Psoas muscle (tissue), 8 donors: ENCODE data around the gene NAPSA. TPM values are rescaled to one million over a fixed set of nuclear protein-coding genes. Genes with fewer than 3 reads are reported as not detected.

ENCODE experiments used
- ATAC-seq, 4 donors: fragments of 200-7000 bp; cut with Tn5 transposase; one replicate each; pipeline ENCODE4 v1.9.1; 2020; ENCODE audit warnings: moderate library complexity in 3 of 4, mild to moderate bottlenecking in 2 of 4
- DNase-seq, 2 donors: peaks; one replicate each; pipeline ENCODE4 v3.0.0-alpha.2; 2020
- H3K27ac ChIP-seq: fragments of 200-600 bp; one replicate; pipeline ENCODE4 v1.8.0; 2022
- H3K27me3 ChIP-seq, 3 donors: fragments of 200-600 bp in 1 of 3; one replicate each; pipeline versions ENCODE4 v1.6.1 to v1.8.0; 2013 to 2022; ENCODE audit warnings: low read length in 2 of 3, mild to moderate bottlenecking in 2 of 3, moderate library complexity in 1 of 3; ENCODE audit not compliant: insufficient read depth in 3 of 3
- H3K36me3 ChIP-seq, 2 donors: fragments of 200-600 bp in 1 of 2; one replicate each; pipeline versions ENCODE4 v1.6.1 to v1.8.0; 2013 to 2022; ENCODE audit warnings: low read depth in 1 of 2, mild to moderate bottlenecking in 1 of 2, moderate library complexity in 1 of 2; ENCODE audit not compliant: insufficient read depth in 1 of 2
- H3K4me1 ChIP-seq: fragments of 200-600 bp; one replicate; pipeline ENCODE4 v1.8.0; 2022
- H3K4me3 ChIP-seq: fragments of 200-600 bp; one replicate; pipeline ENCODE4 v1.8.0; 2022; ENCODE audit warnings: mild to moderate bottlenecking
- H3K9me3 ChIP-seq: fragments of 200-600 bp; one replicate; pipeline ENCODE4 v1.8.0; 2022
- WGBS, 3 donors: extraction: QIAGEN DNeasy Blood & Tissue Kit; methylation state at CpG; one replicate each; pipeline versions ENCODE4 v1.1.6 to v1.1.7; 2013; 5-methylcytosine and 5-hydroxymethylcytosine counted together
- intact Hi-C, 2 donors: fragments of 100-400 bp; cut with DNase I; formaldehyde crosslinking; loops; one replicate each; pipeline versions ENCODE4 v1.11.0 to v1.14.2; 2022
- polyA plus RNA-seq, 3 donors: library from polyadenylated mRNA; stranded (reverse); fragments of 200-250 nt; gene quantifications; one replicate each; pipeline ENCODE4 v1.2.3, GENCODE V29; 2013
- total RNA-seq, 4 donors: library from RNA; stranded (reverse); fragmentation: NEBNext Ultra II Directional in 2 of 4; extraction: Animal tissue kit (Norgen Biotek cat#: 25700) in 2 of 4; gene quantifications; one replicate each; pipeline versions ENCODE4 v1.2.1 to v1.2.4, GENCODE V29; 2021 to 2023
- TF ChIP-seq, protein P1 (sequence below): fragments of 200-600 bp; IDR thresholded peaks from one replicate; pipeline ENCODE4 v1.8.0; 2022; ENCODE audit warnings: antibody characterized with exemption
- donor health status: healthy with polysubstance abuse.
- donor health status: DM: no; HTN: no; CAD: no; lungs with moderate emphysema.
- donor health status: Bipolar disorder and iron deficiency.
- donor health status: healthy.
- donor health status: DM: yes; HTN: yes; CAD: no.
- donor health status: DM: no; HTN: no; CAD: no.
- donor health status: DM: no; HTN: no; CAD: no.
- donor health status: DM: yes; HTN: yes; CAD: no.

The NAPSA gene
- total and polyA plus RNA-seq, 7 donors: 0.10 to 0.47 (median 0.27) TPM; not detected in 3

DNA sequence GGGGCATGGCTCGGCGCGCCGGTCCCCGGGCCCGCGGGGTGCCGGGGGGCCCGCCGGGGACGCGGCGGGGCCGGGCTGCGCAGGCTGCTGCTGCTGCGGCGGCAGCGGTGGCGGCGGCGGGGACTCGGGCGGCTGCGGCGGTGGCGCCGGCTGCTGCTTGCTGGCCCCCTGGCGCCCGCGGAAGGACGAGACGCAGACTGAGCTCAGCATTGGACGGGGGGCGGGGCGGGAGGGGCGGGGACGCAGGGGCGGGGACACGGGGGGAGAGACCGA, 36.6 kb downstream of the NAPSA start:
- peaks cover 0 to 19% (median 12%) of the 10 kb centered on the region in 3 donors for H3K27me3 ChIP-seq
- no peak overlapping the region for H3K27ac ChIP-seq
- H3K4me1 ChIP-seq: peaks cover 9% of the 10 kb centered on the region
- ATAC-seq (no peak), DNase-seq (no peak)
- TF ChIP-seq, protein P1, sequence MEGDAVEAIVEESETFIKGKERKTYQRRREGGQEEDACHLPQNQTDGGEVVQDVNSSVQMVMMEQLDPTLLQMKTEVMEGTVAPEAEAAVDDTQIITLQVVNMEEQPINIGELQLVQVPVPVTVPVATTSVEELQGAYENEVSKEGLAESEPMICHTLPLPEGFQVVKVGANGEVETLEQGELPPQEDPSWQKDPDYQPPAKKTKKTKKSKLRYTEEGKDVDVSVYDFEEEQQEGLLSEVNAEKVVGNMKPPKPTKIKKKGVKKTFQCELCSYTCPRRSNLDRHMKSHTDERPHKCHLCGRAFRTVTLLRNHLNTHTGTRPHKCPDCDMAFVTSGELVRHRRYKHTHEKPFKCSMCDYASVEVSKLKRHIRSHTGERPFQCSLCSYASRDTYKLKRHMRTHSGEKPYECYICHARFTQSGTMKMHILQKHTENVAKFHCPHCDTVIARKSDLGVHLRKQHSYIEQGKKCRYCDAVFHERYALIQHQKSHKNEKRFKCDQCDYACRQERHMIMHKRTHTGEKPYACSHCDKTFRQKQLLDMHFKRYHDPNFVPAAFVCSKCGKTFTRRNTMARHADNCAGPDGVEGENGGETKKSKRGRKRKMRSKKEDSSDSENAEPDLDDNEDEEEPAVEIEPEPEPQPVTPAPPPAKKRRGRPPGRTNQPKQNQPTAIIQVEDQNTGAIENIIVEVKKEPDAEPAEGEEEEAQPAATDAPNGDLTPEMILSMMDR: no peak
- intact Hi-C loops: loop anchor here in 1 of 2 donors (10.0 kb wide), 1 partner anchor 174 kb away; no protein-coding TSS in a partner anchor
- H3K9me3 ChIP-seq: no peaks in the 10 kb centered on the region
- peak overlapping the region; percentile 60 for H3K4me3 ChIP-seq
- no peaks in the 10 kb centered on the region for H3K36me3 ChIP-seq
- 0 to 2% (median 0%) methylated on average over 3 to 39 of the region's 40 CpGs for WGBS, 3 donors

DNA sequence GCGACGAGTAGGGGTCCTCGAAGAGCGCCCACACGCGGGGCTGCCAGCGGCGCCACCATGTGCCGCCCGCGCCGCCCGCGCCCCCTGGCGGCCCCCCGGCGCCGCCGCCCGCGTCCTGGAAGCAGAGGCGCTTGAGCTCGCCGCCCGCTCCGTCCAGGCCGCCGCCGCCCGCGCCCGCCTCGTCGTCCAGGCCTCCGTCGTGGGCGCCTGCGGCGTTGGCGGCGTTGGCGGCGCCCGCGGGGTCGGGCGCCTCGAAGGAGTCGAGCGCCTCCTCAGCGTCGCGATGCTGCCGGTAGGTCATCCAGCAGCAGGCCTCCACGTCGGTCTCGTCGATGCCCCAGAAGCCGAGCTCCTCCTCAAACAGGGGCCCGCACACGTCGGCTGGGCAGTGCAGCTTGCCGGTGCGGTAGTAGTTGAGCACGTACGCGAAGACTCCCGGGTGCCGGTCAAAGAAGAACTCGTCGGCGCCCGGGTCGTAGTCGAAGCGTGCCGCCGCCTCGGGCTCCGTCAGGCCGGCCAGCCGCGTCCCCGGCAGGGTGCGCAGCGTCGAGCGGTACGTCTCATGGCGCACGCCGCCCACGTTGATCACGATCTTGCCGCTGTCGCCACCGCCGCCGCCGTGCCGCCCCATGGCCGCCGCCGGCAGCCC, 37.1 kb downstream of the NAPSA start:
- H3K4me1 ChIP-seq: peaks cover 9% of the 10 kb centered on the region
- H3K9me3 ChIP-seq: no peaks in the 10 kb centered on the region
- TF ChIP-seq, protein P1: peak; percentile 25
- no peak overlapping the region for H3K27ac ChIP-seq
- 1 to 2% (median 1%) methylated on average over 46 to 103 of the region's 104 CpGs for WGBS, 3 donors
- intact Hi-C loops: loop anchor here in 1 of 2 donors (10.0 kb wide), 1 partner anchor 174 kb away; no protein-coding TSS in a partner anchor
- DNase-seq (no peak), ATAC-seq (no peak)
- H3K36me3 ChIP-seq: no peaks in the 10 kb centered on the region
- H3K27me3 ChIP-seq: peaks cover 0 to 19% (median 12%) of the 10 kb centered on the region in 3 donors
- peak overlapping the region; percentile 60 for H3K4me3 ChIP-seq

DNA sequence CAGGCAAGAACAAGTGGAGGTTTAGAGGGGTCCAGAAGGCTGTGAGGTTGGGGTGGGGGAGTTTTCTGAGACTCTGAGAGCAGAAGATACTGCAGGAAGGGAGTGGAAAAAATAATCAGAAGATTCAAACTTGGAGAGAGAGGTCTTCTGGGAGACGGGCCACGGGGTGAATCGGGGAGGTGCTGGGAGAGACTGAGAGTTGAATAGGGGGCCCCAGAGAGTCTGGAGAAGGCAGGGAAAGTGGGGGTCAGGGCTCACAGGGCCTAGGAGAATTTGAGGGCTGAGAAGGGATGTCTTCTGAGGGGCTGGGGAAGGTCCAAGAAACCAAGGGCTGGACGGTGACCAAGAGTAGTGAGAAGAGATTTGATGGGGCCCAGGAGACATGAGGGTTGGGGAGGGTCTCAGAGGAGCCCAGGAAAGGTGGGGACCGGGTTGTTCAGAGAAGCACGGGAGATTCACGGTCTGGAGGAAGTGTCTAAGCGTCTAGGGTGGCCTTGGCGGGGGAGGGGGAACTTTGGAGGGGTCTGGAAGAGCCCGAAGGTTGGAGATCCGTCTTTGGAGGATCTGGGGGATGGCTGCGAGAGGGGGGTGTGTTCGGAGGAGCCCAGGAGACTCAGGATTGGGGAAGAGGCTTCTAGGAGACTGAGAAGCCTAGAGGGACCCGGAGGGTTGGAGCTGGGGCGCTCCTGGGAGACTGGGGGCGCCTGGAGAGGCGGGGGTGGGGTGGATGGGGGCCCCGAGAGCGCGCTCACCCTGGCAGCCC, 37.8 kb downstream of the NAPSA start:
- Histone ChIP-seq H3K4me1 (peaks cover 9% of the 10 kb centered on the region), H3K27me3 (peaks cover 0 to 19% (median 12%) of the 10 kb centered on the region in 3 donors), H3K4me3 (no peak overlapping the region), H3K36me3 (no peaks in the 10 kb centered on the region), H3K9me3 (no peaks in the 10 kb centered on the region), H3K27ac (no peak overlapping the region)
- DNase-seq (no peak), ATAC-seq (no peak)
- TF ChIP-seq, protein P1: no peak
- WGBS, 3 donors: 11 to 23% (median 14%) methylated on average over 15 to 20 of the region's 20 CpGs
- intact Hi-C loops: loop anchor here in 1 of 2 donors (10.0 kb wide), 1 partner anchor 173 kb away; no protein-coding TSS in a partner anchor

DNA sequence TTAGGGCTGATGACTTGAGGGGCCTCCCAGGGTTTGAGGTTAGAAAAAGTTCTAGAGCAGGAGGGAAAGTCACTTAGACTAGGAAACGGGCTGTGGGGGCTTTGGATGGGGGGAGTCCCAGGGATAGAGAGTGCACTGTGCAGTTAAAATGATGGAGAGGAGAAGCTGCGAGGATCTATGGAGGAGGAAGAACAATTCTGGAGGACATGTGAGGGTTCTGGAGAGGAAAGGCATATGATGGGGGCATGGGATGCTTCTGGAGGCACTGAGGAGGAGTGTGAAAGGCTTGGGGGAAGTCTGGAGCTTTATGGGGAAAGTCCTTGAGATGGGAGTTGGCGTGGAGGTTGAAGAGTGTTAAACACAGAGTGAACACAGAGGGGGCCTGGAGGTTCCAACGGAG, 38.4 kb downstream of the NAPSA start:
- 34 to 55% (median 37%) methylated on average over 3 to 4 of the region's 4 CpGs for WGBS, 3 donors
- no peak for ATAC-seq

More for the DNA sequence above, 38.4 kb downstream of the NAPSA start:
- Histone ChIP-seq H3K27ac (no peak overlapping the region), H3K27me3 (peaks cover 0 to 18% (median 11%) of the 10 kb centered on the region in 3 donors), H3K4me3 (no peak overlapping the region), H3K9me3 (no peaks in the 10 kb centered on the region), H3K4me1 (peaks cover 9% of the 10 kb centered on the region), H3K36me3 (no peaks in the 10 kb centered on the region)
- TF ChIP-seq, protein P1: no peak
- no peak for DNase-seq
- intact Hi-C loops: loop anchor here in 1 of 2 donors (10.0 kb wide), 1 partner anchor 172 kb away; no protein-coding TSS in a partner anchor
